GM12878 (cell line): Measurements from ENCODE around the gene SENP7. TPM values are rescaled to one million over a fixed set of nuclear protein-coding genes. Genes with fewer than 3 reads are reported as not detected.

Source experiments
- ATAC-seq: fragments of 200-7000 bp; cut with Tn5 transposase; 3 replicates; pipeline ENCODE4 v1.9.1; 2020; ENCODE audit warnings: mild to moderate bottlenecking, moderate library complexity
- BruUV-seq: library from RNA; stranded (reverse); fragments of 400-500 nt; replicated peaks from 2 replicates; lab custom pipeline; 2021; lab: Mats Ljungman, UMichigan
- CTCF ChIA-PET: fragments of 300-600 bp; sonication (Branson Sonifier 250); formaldehyde crosslinking; extraction: SDS; loops from one replicate; lab custom pipeline; 2021; ENCODE audit warnings: inconsistent platforms; lab: Yijun Ruan, JAX
- POLR2A ChIA-PET: fragments of 350-600 bp; formaldehyde crosslinking; extraction: SDS; loops from one replicate; lab custom pipeline; 2021; ENCODE audit warnings: inconsistent platforms; lab: Charles Lee
- RAD21 ChIA-PET: fragments of 300-600 bp; sonication (Branson Sonifier 250); formaldehyde crosslinking; loops from one replicate; lab custom pipeline; 2023; ENCODE audit warnings: antibody characterized with exemption; ENCODE audit not compliant: unreplicated experiment; lab: Charles Lee
- SMC1A ChIA-PET: fragments of 300-600 bp; sonication (Branson Sonifier 250); formaldehyde crosslinking; loops from one replicate; lab custom pipeline; 2023; ENCODE audit not compliant: unreplicated experiment, uncharacterized antibody; lab: Charles Lee
- DNase-seq: peaks from one replicate; pipeline ENCODE4 v3.0.0-alpha.2; 2011; ENCODE audit warnings: low read depth, low spot score
- FAIRE-seq: peaks from 3 replicates; lab custom pipeline; 2011; peaks lifted over from hg19 to GRCh38; lab: Jason Lieb, UNC
- H2AFZ ChIP-seq: 2 replicates; pipeline ENCODE4 v1.6.0; 2011; ENCODE audit warnings: low read depth, low read length, control low read depth; ENCODE audit not compliant: control insufficient read depth
- H3K27ac ChIP-seq: 2 replicates; pipeline ENCODE4 v1.5.1; 2011; ENCODE audit warnings: control low read depth; ENCODE audit not compliant: control insufficient read depth, insufficient read depth
- H3K27me3 ChIP-seq, 2 experiments: replicated peaks in 1 of 2; 2 replicates each; pipeline versions ENCODE4 v1.6.0 to v1.6.1; 2011; ENCODE audit warnings: low read length in 1 of 2; ENCODE audit not compliant: control insufficient read depth in 2 of 2, insufficient read depth in 2 of 2
- H3K36me3 ChIP-seq, 2 experiments: 2 replicates each; pipeline ENCODE4 v1.5.1; 2011; ENCODE audit warnings: low read length in 1 of 2; ENCODE audit not compliant: control insufficient read depth in 2 of 2, insufficient read depth in 2 of 2
- H3K4me1 ChIP-seq: 2 replicates; pipeline ENCODE4 v1.6.1; 2011; ENCODE audit warnings: mild to moderate bottlenecking, low read length, moderate library complexity, mixed read lengths; ENCODE audit not compliant: control insufficient read depth, insufficient read depth
- H3K4me2 ChIP-seq: 2 replicates; pipeline ENCODE4 v1.6.0; 2011; ENCODE audit warnings: control low read depth; ENCODE audit not compliant: control insufficient read depth, insufficient read depth
- H3K4me3 ChIP-seq: fragments of 200-600 bp; sonication (generic); 2 replicates; pipeline ENCODE4 v1.5.1; 2016
- H3K79me2 ChIP-seq: 2 replicates; pipeline ENCODE4 v1.6.0; 2011; ENCODE audit warnings: low read length; ENCODE audit not compliant: control insufficient read depth, insufficient read depth
- H3K9ac ChIP-seq: 2 replicates; pipeline ENCODE4 v1.8.0; 2011; ENCODE audit warnings: low read length, control low read depth, mixed read lengths; ENCODE audit not compliant: control insufficient read depth, insufficient read depth
- H3K9me3 ChIP-seq: replicated peaks from 3 replicates; pipeline ENCODE4 v1.5.1; 2011; ENCODE audit warnings: mild to moderate bottlenecking, low read length; ENCODE audit not compliant: control insufficient read depth, insufficient read depth
- H4K20me1 ChIP-seq: 2 replicates; pipeline ENCODE4 v1.6.0; 2011; ENCODE audit not compliant: control insufficient read depth, insufficient read depth
- IKZF1 ChIP-seq: fragments of 450-650 bp; conservative IDR thresholded peaks from 2 replicates; pipeline ENCODE4 v1.6.1; 2017; ENCODE audit warnings: antibody characterized with exemption, mild to moderate bottlenecking
- IRF3 ChIP-seq: fragments of 450-650 bp; IDR thresholded peaks from 2 replicates; pipeline ENCODE4 v1.6.1; 2014; ENCODE audit warnings: mild to moderate bottlenecking
- TCF7 ChIP-seq: IDR thresholded peaks from 2 replicates; pipeline ENCODE4 v1.6.1; 2014; ENCODE audit warnings: antibody characterized with exemption, borderline replicate concordance
- WGBS: methylation state at CpG from one replicate; pipeline ENCODE4 v1.1.6; 2016; ENCODE audit warnings: low lambda C conversion rate; ENCODE audit not compliant: insufficient replicate concordance, insufficient coverage; ENCODE audit errors: missing lambda C conversion rate; 5-methylcytosine and 5-hydroxymethylcytosine counted together
- in situ Hi-C: fragments of 300-500 bp; cut with MboI; formaldehyde crosslinking; loops from 9 replicates; pipeline ENCODE4 v1.14.3; 2018; ENCODE audit warnings: mixed read lengths
- intact Hi-C: fragments of 100-400 bp; cut with micrococcal nuclease; formaldehyde crosslinking; loops from one replicate; pipeline ENCODE4 v1.14.2; 2022; ENCODE audit not compliant: unreplicated experiment
- polyA plus RNA-seq, 11 experiments: library from polyadenylated mRNA; depleted of rRNA in 4 of 11; unstranded in 6 of 11; stranded (reverse) in 5 of 11; fragments of >200 nt; fragmentation: Nextera tagmentation in 4 of 11; fragmentation: Illumina TruSeq in 1 of 11; extraction: Ambion mirVana in 4 of 11; extraction: Trizol in 1 of 11; gene quantifications; 1 replicate in 1 of 11; 2 replicates in 10 of 11; pipeline versions ENCODE4 v1.2.1 to v1.2.3, GENCODE V29; 2011 to 2016; ENCODE audit warnings: inconsistent platforms in 2 of 11, missing spikeins in 2 of 11, low read depth in 1 of 11
- total RNA-seq, 4 experiments: library from RNA; depleted of rRNA in 3 of 4; stranded (reverse); fragments of >200 nt in 3 of 4; fragmentation: Illumina TruSeq in 1 of 4; extraction: Trizol in 1 of 4; gene quantifications; 2 replicates each; pipeline versions ENCODE4 v1.2.1 to v1.2.3, GENCODE V29; 2013 to 2021

Gene SENP7
- total and polyA plus RNA-seq, 10 of the 15 experiments (the other 5 are each of a cell fraction or from before 2014, with no cell fraction given): 2.6 to 14.7 (median 8.3) TPM

GRCh38 chr3:101532783-101533602 lies 20.0 kb upstream of the SENP7 start (continued):
- no peak for TF ChIP-seq IRF3

DNA sequence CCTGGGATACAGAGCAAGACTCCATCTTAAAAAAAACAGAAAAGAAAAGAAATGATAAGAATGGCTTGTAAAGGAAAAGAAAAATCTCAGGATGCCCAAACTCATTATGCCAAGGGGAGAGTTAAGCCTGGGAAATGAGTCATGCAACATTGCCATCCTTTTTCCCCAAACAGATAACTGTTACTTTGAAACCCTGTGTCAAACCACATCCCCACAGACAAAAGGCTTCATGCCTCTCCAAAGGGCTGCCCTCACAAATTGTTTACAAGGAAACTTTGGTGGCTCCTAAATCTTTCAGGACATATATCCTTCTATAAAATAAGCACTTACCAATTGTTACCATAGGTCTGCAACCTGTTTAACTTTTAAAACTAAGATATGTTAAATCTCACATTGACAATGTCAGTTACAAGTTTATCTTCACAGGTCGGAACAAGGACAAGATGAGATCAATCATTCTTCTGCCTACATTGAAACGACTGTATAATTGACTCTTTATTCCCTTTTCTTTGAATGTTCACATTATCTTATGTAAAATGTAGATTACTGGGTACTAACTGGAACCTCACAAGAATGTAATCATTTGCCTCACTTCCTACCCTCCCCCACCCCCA lies 18.6 kb upstream of the SENP7 start:
- H3K27ac ChIP-seq: no peak overlapping the region
- RAD21 ChIA-PET: no interaction called here
- SMC1A ChIA-PET: no interaction called here
- POLR2A ChIA-PET: no interaction called here
- H3K9ac ChIP-seq: no peak overlapping the region
- no peak for DNase-seq
- intact Hi-C loops (no loop called here), in situ Hi-C loops (no loop called here)
- no peaks in the 10 kb centered on the region for H3K27me3 ChIP-seq
- no peaks in the 10 kb centered on the region for H3K4me1 ChIP-seq
- BruUV-seq: no TSS peak
- 25% methylated on average over 2 of the region's 2 CpGs for WGBS
- H3K9me3 ChIP-seq: no peaks in the 10 kb centered on the region
- no peaks in the 10 kb centered on the region for H3K79me2 ChIP-seq
- FAIRE-seq: no peak
- TF ChIP-seq IKZF1 (no peak), TCF7 (no peak)
- TF ChIP-seq, all 136 proteins: peak for 0
- Histone ChIP-seq H3K36me3 (no peaks in the 10 kb centered on the region), H3K4me2 (no peak overlapping the region), H4K20me1 (no peaks in the 10 kb centered on the region), H3K4me3 (no peak overlapping the region), H2AFZ (no peak overlapping the region)
- no peak for ATAC-seq
- CTCF ChIA-PET: no interaction called here
